Sigmoid colon (tissue), 7 donors: ENCODE data around the gene ABCB8. TPM values are rescaled to one million over a fixed set of nuclear protein-coding genes. Genes with fewer than 3 reads are reported as not detected.

Experiments
- DNase-seq: peaks from one replicate; pipeline ENCODE4 v3.0.0-alpha.2; 2019
- H3K27ac ChIP-seq, 4 donors: fragments of 200-600 bp; sonication (generic); one replicate each; pipeline ENCODE4 v1.5.1; 2016 to 2019; ENCODE audit warnings: mild to moderate bottlenecking in 1 of 4
- H3K27me3 ChIP-seq, 3 donors: fragments of 200-600 bp; sonication (generic); one replicate each; pipeline ENCODE4 v1.5.1; 2019; ENCODE audit warnings: mild to moderate bottlenecking in 1 of 3
- H3K36me3 ChIP-seq, 4 donors: fragments of 200-600 bp; sonication (generic); one replicate each; pipeline ENCODE4 v1.5.1; 2016 to 2019
- H3K4me1 ChIP-seq, 4 donors: fragments of 200-600 bp; sonication (generic); one replicate each; pipeline ENCODE4 v1.5.1; 2017 to 2019
- H3K4me3 ChIP-seq, 4 donors: fragments of 200-600 bp; sonication (generic); one replicate each; pipeline ENCODE4 v1.5.1; 2017 to 2019; ENCODE audit warnings: mild to moderate bottlenecking in 2 of 4, moderate library complexity in 1 of 4
- H3K9me3 ChIP-seq, 4 donors: fragments of 200-600 bp in 3 of 4; sonication (generic) in 3 of 4; one replicate each; pipeline versions ENCODE4 v1.5.1 to v1.6.1; 2013 to 2019
- EP300 ChIP-seq, 4 donors: sonication (generic); formaldehyde crosslinking; IDR thresholded peaks; one replicate each; pipeline ENCODE4 v1.6.1; 2017; ENCODE audit warnings: antibody characterized with exemption in 4 of 4
- POLR2A ChIP-seq, 2 donors: fragments of 450-650 bp; IDR thresholded peaks; one replicate each; pipeline ENCODE4 v1.6.1; 2016; ENCODE audit warnings: antibody characterized with exemption in 2 of 2, mild to moderate bottlenecking in 2 of 2, moderate library complexity in 2 of 2
- POLR2AphosphoS5 ChIP-seq, 4 donors: sonication (generic); formaldehyde crosslinking; IDR thresholded peaks; one replicate each; pipeline ENCODE4 v1.6.1; 2017; ENCODE audit warnings: antibody characterized with exemption in 4 of 4
- WGBS, 2 donors: extraction: QIAGEN DNeasy Blood & Tissue Kit; methylation state at CpG; one replicate each; pipeline ENCODE4 v1.1.7; 2013; 5-methylcytosine and 5-hydroxymethylcytosine counted together
- intact Hi-C: fragments of 100-400 bp; cut with DNase I; formaldehyde crosslinking; loops from one replicate; pipeline ENCODE4 v1.15.1; 2023
- polyA plus RNA-seq, 3 donors: library from polyadenylated mRNA; stranded (reverse); fragments of 200-250 nt; gene quantifications; one replicate each; pipeline ENCODE4 v1.2.3, GENCODE V29; 2013
- total RNA-seq, 4 donors: library from RNA; depleted of rRNA; stranded (reverse); fragments of >200 nt; gene quantifications; one replicate each; pipeline ENCODE4 v1.1.0, GENCODE V29; 2016
- TF ChIP-seq, protein P1 (sequence below), 4 experiments: fragments of 450-650 bp in 3 of 4; fragments of 200-600 bp in 1 of 4; IDR thresholded peaks; one replicate each; pipeline ENCODE4 v1.5.1; 2016 to 2019; ENCODE audit warnings: antibody characterized with exemption in 4 of 4, mild to moderate bottlenecking in 3 of 4, moderate library complexity in 2 of 4
- donor health status: healthy with polysubstance abuse.
- donor health status: Bipolar disorder and iron deficiency.
- donor health status: healthy.

Gene ABCB8
- total and polyA plus RNA-seq, 7 donors, result 3.0 to 32.8 (median 18.3) TPM

DNA sequence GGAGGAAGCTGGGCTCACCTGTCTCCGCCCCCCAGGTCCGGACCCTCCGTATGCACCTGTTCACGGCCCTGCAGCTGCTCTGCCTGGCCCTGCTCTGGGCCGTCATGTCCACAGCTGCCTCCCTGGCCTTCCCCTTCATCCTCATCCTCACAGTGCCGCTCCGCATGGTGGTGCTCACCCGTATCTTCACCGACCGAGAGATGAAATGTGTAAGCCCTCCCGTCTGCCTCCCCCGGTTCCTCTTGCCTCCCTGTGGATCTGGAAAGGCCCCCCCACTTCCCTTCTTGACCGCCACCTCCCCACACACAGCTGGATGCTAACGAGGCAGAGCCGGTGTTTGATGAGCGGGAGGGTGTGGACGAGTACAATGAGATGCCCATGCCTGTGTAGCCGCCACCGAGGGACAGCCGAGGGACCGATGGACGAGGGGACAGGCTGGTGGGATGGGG is 47.8 kb downstream of the ABCB8 start:
- WGBS, 2 donors, result 81 to 87% methylated on average over 22 of the region's 22 CpGs
- DNase-seq, result no peak
- Histone ChIP-seq H3K27me3 (no peaks in the 10 kb centered on the region), H3K4me3 (no peak overlapping the region), H3K36me3 (peaks cover 30 to 65% (median 45%) of the 10 kb centered on the region in 4 donors), H3K27ac (no peak overlapping the region), H3K4me1 (peaks cover 0 to 36% (median 31%) of the 10 kb centered on the region in 4 donors), H3K9me3 (no peaks in the 10 kb centered on the region)
- intact Hi-C loops, result no loop called here
- TF ChIP-seq EP300 (IDR thresholded peaks at IDR 0.05), result no peak
- TF ChIP-seq, protein P1, sequence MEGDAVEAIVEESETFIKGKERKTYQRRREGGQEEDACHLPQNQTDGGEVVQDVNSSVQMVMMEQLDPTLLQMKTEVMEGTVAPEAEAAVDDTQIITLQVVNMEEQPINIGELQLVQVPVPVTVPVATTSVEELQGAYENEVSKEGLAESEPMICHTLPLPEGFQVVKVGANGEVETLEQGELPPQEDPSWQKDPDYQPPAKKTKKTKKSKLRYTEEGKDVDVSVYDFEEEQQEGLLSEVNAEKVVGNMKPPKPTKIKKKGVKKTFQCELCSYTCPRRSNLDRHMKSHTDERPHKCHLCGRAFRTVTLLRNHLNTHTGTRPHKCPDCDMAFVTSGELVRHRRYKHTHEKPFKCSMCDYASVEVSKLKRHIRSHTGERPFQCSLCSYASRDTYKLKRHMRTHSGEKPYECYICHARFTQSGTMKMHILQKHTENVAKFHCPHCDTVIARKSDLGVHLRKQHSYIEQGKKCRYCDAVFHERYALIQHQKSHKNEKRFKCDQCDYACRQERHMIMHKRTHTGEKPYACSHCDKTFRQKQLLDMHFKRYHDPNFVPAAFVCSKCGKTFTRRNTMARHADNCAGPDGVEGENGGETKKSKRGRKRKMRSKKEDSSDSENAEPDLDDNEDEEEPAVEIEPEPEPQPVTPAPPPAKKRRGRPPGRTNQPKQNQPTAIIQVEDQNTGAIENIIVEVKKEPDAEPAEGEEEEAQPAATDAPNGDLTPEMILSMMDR (IDR thresholded peaks at IDR 0.05), result no peak

DNA sequence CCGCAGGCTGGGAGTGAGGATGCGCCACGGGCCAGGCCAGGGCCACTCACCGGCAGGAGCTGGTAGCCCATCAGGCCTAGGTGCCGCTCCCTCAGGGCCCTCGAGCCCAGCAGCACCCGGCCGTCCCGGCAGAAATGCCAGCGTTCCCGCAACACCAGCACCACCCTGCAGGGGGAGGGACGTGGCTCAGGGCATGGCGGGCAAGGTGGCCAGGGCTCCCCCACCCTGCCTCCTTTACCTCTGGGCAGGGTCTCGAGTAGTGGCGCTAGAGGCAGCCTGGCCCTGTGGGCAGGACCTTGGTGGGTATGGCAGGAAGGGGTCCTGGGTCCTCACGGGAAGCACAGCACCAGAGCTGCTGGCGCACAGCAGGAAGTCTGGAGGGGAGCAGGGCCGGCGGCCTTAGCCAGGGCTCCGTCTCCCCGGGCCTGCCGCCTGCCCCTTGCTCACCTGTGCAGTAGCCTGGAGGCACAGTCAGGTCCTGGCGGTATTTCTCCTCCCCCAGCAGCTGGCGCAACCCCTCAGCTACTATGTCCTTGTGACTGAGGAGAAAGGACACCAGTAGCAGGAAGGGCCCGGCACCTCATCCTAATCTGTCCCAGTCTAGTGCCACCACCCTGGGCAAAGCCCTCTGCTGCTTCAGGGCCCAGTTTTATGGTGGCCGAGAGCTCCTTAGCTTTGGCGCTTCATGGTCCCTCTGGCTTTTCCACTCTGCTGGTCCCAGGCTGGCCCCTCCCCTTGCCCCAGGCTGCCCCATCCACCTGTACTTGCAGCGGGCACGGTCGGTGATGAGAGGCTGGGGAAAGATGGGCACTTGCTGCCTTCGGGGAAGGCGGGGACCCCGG is 48.8 kb downstream of the ABCB8 start:
- TF ChIP-seq, protein P1 (IDR thresholded peaks at IDR 0.05), result no peak
- TF ChIP-seq POLR2A (IDR thresholded peaks at IDR 0.05) (no peak), EP300 (IDR thresholded peaks at IDR 0.05) (no peak), POLR2AphosphoS5 (IDR thresholded peaks at IDR 0.05) (no peak)
- Histone ChIP-seq H3K4me1 (peaks cover 0 to 47% (median 42%) of the 10 kb centered on the region in 4 donors), H3K36me3 (peaks cover 23 to 54% (median 34%) of the 10 kb centered on the region in 4 donors), H3K27me3 (no peaks in the 10 kb centered on the region), H3K27ac (peak overlapping the region in 3 of 4 donors; percentile 32 to 97 (median 57)), H3K9me3 (no peaks in the 10 kb centered on the region), H3K4me3 (no peak overlapping the region)
- WGBS, 2 donors, result 70 to 84% methylated on average over 33 of the region's 33 CpGs
- intact Hi-C loops, result no loop called here
- DNase-seq, result no peak

DNA sequence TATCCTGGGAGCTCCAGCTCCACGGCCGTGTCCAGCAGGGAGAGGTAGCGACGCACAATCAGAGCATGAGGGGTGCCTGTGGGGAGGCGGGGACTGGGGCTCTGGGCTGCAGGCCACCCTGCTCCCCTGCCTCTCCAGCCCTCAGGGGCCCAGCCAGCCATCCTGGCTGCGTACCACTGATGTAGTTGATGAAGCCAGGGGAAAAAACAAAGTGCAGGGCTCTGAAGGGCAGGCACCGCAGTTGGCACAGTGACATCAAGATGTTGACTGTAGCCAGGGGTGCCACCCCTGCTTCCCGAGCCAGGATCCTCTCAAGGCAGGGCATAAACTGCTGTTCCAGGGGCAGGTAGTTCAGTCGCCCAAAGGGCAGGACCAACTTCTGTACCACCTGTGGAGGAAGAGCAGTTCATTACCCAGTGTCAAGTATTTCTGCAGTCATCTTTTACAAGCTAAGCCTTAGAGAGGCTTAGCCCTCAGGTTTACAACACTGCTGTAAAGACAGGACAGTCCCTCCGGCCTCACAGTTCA is 49.5 kb downstream of the ABCB8 start:
- Histone ChIP-seq H3K4me3 (no peak overlapping the region), H3K9me3 (no peaks in the 10 kb centered on the region), H3K27me3 (no peaks in the 10 kb centered on the region), H3K27ac (peak overlapping the region in 3 of 4 donors; percentile 51 to 97 (median 57)), H3K36me3 (peaks cover 23 to 47% (median 28%) of the 10 kb centered on the region in 4 donors), H3K4me1 (peaks cover 0 to 53% (median 49%) of the 10 kb centered on the region in 4 donors)
- TF ChIP-seq, protein P1 (IDR thresholded peaks at IDR 0.05), result no peak
- TF ChIP-seq EP300 (IDR thresholded peaks at IDR 0.05), result no peak
- no peak for TF ChIP-seq POLR2A (IDR thresholded peaks at IDR 0.05)
- TF ChIP-seq POLR2AphosphoS5 (IDR thresholded peaks at IDR 0.05), result no peak
- WGBS, 2 donors, result 57 to 78% methylated on average over 10 of the region's 10 CpGs
- no peak for DNase-seq
- intact Hi-C loops, result no loop called here

DNA sequence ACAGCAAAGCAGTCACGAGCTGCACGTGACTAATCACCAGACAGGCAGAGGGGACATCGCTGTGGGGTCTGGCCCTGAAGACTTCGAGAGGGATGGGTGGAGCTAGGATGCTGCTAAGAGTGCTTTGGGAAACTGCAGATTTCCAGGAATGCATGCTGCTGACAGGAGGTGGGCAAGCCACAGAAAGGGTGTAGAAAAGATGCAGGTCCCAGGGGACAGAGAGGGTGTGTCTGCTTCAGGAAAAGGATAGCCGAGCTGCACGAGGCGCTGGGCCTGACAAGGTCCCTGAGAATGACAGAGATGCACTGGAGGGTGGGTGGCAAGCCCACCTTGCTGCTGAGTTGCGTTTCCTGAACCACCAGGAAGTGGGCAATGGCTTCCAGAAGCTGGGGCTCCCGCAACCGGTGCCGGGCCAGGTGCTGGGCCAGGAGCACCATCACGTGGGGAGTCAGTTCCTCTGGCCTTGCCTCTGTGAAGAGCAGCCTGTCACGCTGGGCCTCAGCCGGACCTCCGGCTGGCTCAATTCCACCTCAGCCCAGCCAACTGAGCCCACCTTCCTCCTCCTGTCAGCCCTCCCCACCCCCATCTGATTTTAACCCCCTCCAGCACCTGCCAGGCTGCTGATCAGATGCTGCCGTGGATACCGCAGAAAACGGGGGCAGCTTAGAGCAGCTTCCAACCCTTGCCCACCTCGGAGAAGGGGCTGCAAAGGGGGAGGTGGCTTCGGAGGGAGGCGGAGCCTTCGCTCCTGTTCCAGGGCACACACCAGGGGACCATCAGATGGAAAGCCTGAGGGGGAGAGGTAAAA is 50.2 kb downstream of the ABCB8 start:
- Histone ChIP-seq H3K36me3 (peaks cover 22 to 41% (median 24%) of the 10 kb centered on the region in 4 donors), H3K9me3 (no peaks in the 10 kb centered on the region), H3K27me3 (no peaks in the 10 kb centered on the region), H3K4me3 (no peak overlapping the region), H3K4me1 (peaks cover 0 to 54% (median 51%) of the 10 kb centered on the region in 4 donors), H3K27ac (peak overlapping the region in 3 of 4 donors; percentile 51 to 97 (median 57))
- peak; percentile 88 for DNase-seq
- TF ChIP-seq POLR2AphosphoS5 (IDR thresholded peaks at IDR 0.05) (peak in 1 of 4 donors; percentile 36), POLR2A (IDR thresholded peaks at IDR 0.05) (no peak)
- intact Hi-C loops, result no loop called here
- WGBS, 2 donors, result 61 to 66% methylated on average over 22 of the region's 22 CpGs
